HepG2 (cell line): ENCODE results near the gene DPH7. TPM values are rescaled to one million over a fixed set of nuclear protein-coding genes. Genes with fewer than 3 reads are reported as not detected.

ENCODE experiments used
- BRCA1 ChIP-seq: sonication (generic); formaldehyde crosslinking; IDR thresholded peaks from 2 replicates; pipeline ENCODE4 v1.4.0; 2020; ENCODE audit warnings: missing genetic modification reagents
- DBP ChIP-seq: sonication (generic); formaldehyde crosslinking; IDR thresholded peaks from 2 replicates; pipeline ENCODE4 v1.4.0; 2020; ENCODE audit warnings: missing genetic modification reagents; ENCODE audit errors: not compliant biosample characterization
- HNRNPLL ChIP-seq: fragments of 200-400 bp; formaldehyde crosslinking; IDR thresholded peaks from 2 replicates; pipeline ENCODE4 v1.6.1; 2017; ENCODE audit warnings: mild to moderate bottlenecking, low read depth, low read length; ENCODE audit not compliant: poor library complexity, severe bottlenecking
- IRF1 ChIP-seq: sonication (generic); formaldehyde crosslinking; IDR thresholded peaks from 2 replicates; pipeline ENCODE4 v1.4.0; 2020; ENCODE audit warnings: low read depth, mild to moderate bottlenecking, missing genetic modification reagents
- MED13 ChIP-seq: sonication (generic); formaldehyde crosslinking; IDR thresholded peaks from 2 replicates; pipeline ENCODE4 v1.5.0; 2020; ENCODE audit warnings: missing genetic modification reagents
- MTA1 ChIP-seq: sonication (generic); formaldehyde crosslinking; IDR thresholded peaks from 2 replicates; pipeline ENCODE4 v1.4.0; 2020; ENCODE audit warnings: missing genetic modification reagents, mild to moderate bottlenecking, borderline replicate concordance
- NAIF1 ChIP-seq: sonication (generic); formaldehyde crosslinking; IDR thresholded peaks from 2 replicates; pipeline ENCODE4 v1.5.0; 2020; ENCODE audit warnings: mild to moderate bottlenecking, missing genetic modification reagents, borderline replicate concordance
- NCOA2 ChIP-seq: sonication (generic); formaldehyde crosslinking; IDR thresholded peaks from 2 replicates; pipeline ENCODE4 v1.8.0; 2022; ENCODE audit warnings: inconsistent platforms
- NCOR1 ChIP-seq: fragments of 200-600 bp; sonication (generic); IDR thresholded peaks from 2 replicates; pipeline ENCODE4 v1.7.0; 2017; ENCODE audit warnings: antibody characterized with exemption, low read length, borderline replicate concordance
- NFYB ChIP-seq: sonication (generic); formaldehyde crosslinking; IDR thresholded peaks from 2 replicates; pipeline ENCODE4 v1.4.0; 2020; ENCODE audit warnings: missing genetic modification reagents
- PITX1 ChIP-seq: sonication (generic); formaldehyde crosslinking; IDR thresholded peaks from 2 replicates; pipeline ENCODE4 v1.5.1; 2020; ENCODE audit warnings: mild to moderate bottlenecking, missing genetic modification reagents
- POLR2AphosphoS5 ChIP-seq: IDR thresholded peaks from 2 replicates; pipeline ENCODE4 v1.6.1; 2012; ENCODE audit warnings: low read depth, low read length
- SNAPC5 ChIP-seq: sonication (generic); formaldehyde crosslinking; IDR thresholded peaks from 2 replicates; pipeline ENCODE4 v1.8.1; 2023; ENCODE audit warnings: mild to moderate bottlenecking, missing genetic modification reagents, borderline replicate concordance
- SP1 ChIP-seq, 2 experiments: fragments of 450-650 bp in 1 of 2; sonication (generic) in 1 of 2; formaldehyde crosslinking in 1 of 2; IDR thresholded peaks; 2 replicates each; pipeline versions ENCODE4 v1.4.0 to v1.6.1; 2016 to 2020; ENCODE audit warnings: missing genetic modification reagents in 1 of 2
- TAF1 ChIP-seq: sonication (generic); formaldehyde crosslinking; IDR thresholded peaks from 2 replicates; pipeline ENCODE4 v1.4.0; 2020; ENCODE audit warnings: missing genetic modification reagents
- UBTF ChIP-seq: sonication (generic); formaldehyde crosslinking; IDR thresholded peaks from 2 replicates; pipeline ENCODE4 v1.4.0; 2020; ENCODE audit warnings: mild to moderate bottlenecking, missing genetic modification reagents
- ZFP41 ChIP-seq: sonication (generic); formaldehyde crosslinking; IDR thresholded peaks from 2 replicates; pipeline ENCODE4 v1.4.0; 2020; ENCODE audit warnings: mild to moderate bottlenecking, missing genetic modification reagents, borderline replicate concordance
- ZFX ChIP-seq: sonication (generic); formaldehyde crosslinking; IDR thresholded peaks from 2 replicates; pipeline ENCODE4 v1.4.0; 2020; ENCODE audit warnings: mild to moderate bottlenecking, low read depth, missing genetic modification reagents, moderate library complexity
- ZFY ChIP-seq: sonication (generic); formaldehyde crosslinking; IDR thresholded peaks from 2 replicates; pipeline ENCODE4 v1.4.0; 2020; ENCODE audit warnings: missing genetic modification reagents
- ZNF282 ChIP-seq: fragments of 450-650 bp; IDR thresholded peaks from 2 replicates; pipeline ENCODE4 v1.6.1; 2018; ENCODE audit not compliant: partially characterized antibody
- ZNF30 ChIP-seq: sonication (generic); formaldehyde crosslinking; IDR thresholded peaks from 2 replicates; pipeline ENCODE4 v1.5.0; 2020; ENCODE audit warnings: mild to moderate bottlenecking, missing genetic modification reagents
- ZNF430 ChIP-seq: sonication (generic); formaldehyde crosslinking; IDR thresholded peaks from 2 replicates; pipeline ENCODE4 v1.9.0; 2021; ENCODE audit warnings: mild to moderate bottlenecking, missing genetic modification reagents
- ZNF446 ChIP-seq: sonication (generic); formaldehyde crosslinking; IDR thresholded peaks from 2 replicates; pipeline ENCODE4 v1.5.0; 2020; ENCODE audit warnings: mild to moderate bottlenecking, missing genetic modification reagents
- ZNF558 ChIP-seq: sonication (generic); formaldehyde crosslinking; IDR thresholded peaks from 2 replicates; pipeline ENCODE4 v1.9.0; 2022; ENCODE audit warnings: mild to moderate bottlenecking, missing genetic modification reagents, borderline replicate concordance
- ZNF564 ChIP-seq: sonication (generic); formaldehyde crosslinking; IDR thresholded peaks from 2 replicates; pipeline ENCODE4 v1.8.1; 2023; ENCODE audit warnings: mild to moderate bottlenecking, missing genetic modification reagents
- ZNF747 ChIP-seq: sonication (generic); formaldehyde crosslinking; IDR thresholded peaks from 2 replicates; pipeline ENCODE4 v1.8.1; 2023; ENCODE audit warnings: missing genetic modification reagents, mild to moderate bottlenecking, borderline replicate concordance
- ZNF75D ChIP-seq: sonication (generic); formaldehyde crosslinking; IDR thresholded peaks from 2 replicates; pipeline ENCODE4 v1.8.1; 2023; ENCODE audit warnings: missing genetic modification reagents, mild to moderate bottlenecking, borderline replicate concordance
- polyA plus RNA-seq, 8 experiments: library from polyadenylated mRNA; depleted of rRNA in 3 of 8; stranded (reverse) in 7 of 8; unstranded in 1 of 8; fragments of >200 nt; fragmentation: Illumina TruSeq in 4 of 8; extraction: Trizol in 4 of 8; gene quantifications; 2 replicates each; pipeline versions ENCODE4 v1.2.1 to v1.2.3, GENCODE V29; 2011 to 2016; ENCODE audit warnings: low read depth in 4 of 8, missing spikeins in 1 of 8, mixed read lengths in 1 of 8; ENCODE audit not compliant: insufficient read depth in 1 of 8
- total RNA-seq, 5 experiments: library from RNA; depleted of rRNA; stranded (reverse); fragments of >200 nt; fragmentation: Illumina TruSeq; extraction: Trizol; gene quantifications; 2 replicates each; pipeline ENCODE4 v1.2.3, GENCODE V29; 2016; ENCODE audit warnings: low read depth in 1 of 5

The DPH7 gene
- total and polyA plus RNA-seq, 2 of the 13 experiments (the other 11 are each of a cell fraction or from before 2014, with no cell fraction given): 27.6 to 31.6 TPM

GRCh38 chr9:137605121-137606004 is 26.6 kb upstream of the DPH7 start, which contains the start of gene ARRDC1 (continued):
- peak; percentile 84 for TF ChIP-seq ZFX (CRISPR knock-in tag)
- no peak for TF ChIP-seq SNAPC5
- no peak for TF ChIP-seq SP1 (IDR thresholded peaks at IDR 0.05)
- peak; percentile 36; the same call in 1 of the 2 replicates for TF ChIP-seq SP1 (CRISPR knock-in tag; IDR thresholded peaks at IDR 0.05)
- TF ChIP-seq ZNF747 (CRISPR knock-in tag): no peak
- peak; percentile 13 for TF ChIP-seq DBP (CRISPR knock-in tag)
- no peak for TF ChIP-seq MTA1 (CRISPR knock-in tag)
- TF ChIP-seq UBTF (CRISPR knock-in tag): no peak
- TF ChIP-seq NAIF1: no peak
- TF ChIP-seq NCOR1: no peak
- peak; percentile 87 for TF ChIP-seq ZFY
- TF ChIP-seq ZNF446 (CRISPR knock-in tag): no peak
- TF ChIP-seq ZFP41 (CRISPR knock-in tag): no peak
- TF ChIP-seq ZNF30: no peak
- 0 out of 2 replicates have a peak, but pooled peaks have one; percentile 48 for TF ChIP-seq ZNF430
- peak; percentile 87 for TF ChIP-seq HNRNPLL
- peak; percentile 44; the same call in 1 of the 2 replicates for TF ChIP-seq ZNF558 (CRISPR knock-in tag)
- TF ChIP-seq TAF1 (CRISPR knock-in tag): peak; percentile 59
- TF ChIP-seq ZNF564 (CRISPR knock-in tag): peak; percentile 54; the same call in 1 of the 2 replicates
- TF ChIP-seq NCOA2 (CRISPR knock-in tag): no peak; the same call in 1 of the 2 replicates
- no peak for TF ChIP-seq NFYB (CRISPR knock-in tag)
- peak; percentile 50 for TF ChIP-seq POLR2AphosphoS5
- no peak for TF ChIP-seq BRCA1
- no peak for TF ChIP-seq IRF1 (CRISPR knock-in tag)
- no peak for TF ChIP-seq ZNF282
- TF ChIP-seq MED13: no peak
- TF ChIP-seq PITX1: no peak
- no peak for TF ChIP-seq ZNF75D (CRISPR knock-in tag)
